HG02852 (cell line): Measurements from ENCODE around the gene ZACN.

Experiments used
- ATAC-seq: cut with Tn5 transposase; IDR thresholded peaks from one replicate; pipeline ENCODE4 v1.9.1; 2021; ENCODE audit warnings: mild to moderate bottlenecking, moderate library complexity; ENCODE audit not compliant: unreplicated experiment

The ZACN gene

DNA sequence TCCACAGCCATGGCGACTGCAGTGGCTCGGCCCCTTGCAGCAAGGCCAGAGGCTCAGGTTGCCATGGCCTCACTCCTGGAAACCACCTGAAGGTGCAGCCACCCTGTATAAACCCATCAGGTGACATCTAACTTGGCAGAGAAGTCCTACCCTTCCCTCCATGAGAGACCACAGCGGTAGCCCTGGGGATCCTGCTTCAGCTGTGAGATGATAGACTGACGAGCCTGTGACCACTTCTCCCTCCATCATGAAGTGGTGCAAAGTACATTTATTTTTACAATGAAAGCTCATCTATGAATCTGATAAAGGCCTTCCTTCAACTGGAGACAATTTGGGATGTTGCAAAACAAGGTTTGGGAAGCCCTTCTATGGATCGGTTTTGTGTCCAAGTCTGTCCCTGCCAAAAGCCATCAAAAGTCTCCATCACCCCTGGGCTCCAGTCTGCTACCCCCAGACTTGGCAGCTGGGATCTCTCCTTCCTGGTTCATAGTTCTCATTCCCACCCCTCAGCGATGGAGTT lies 1.8 kb downstream of the ZACN start:
- ATAC-seq = no peak

DNA sequence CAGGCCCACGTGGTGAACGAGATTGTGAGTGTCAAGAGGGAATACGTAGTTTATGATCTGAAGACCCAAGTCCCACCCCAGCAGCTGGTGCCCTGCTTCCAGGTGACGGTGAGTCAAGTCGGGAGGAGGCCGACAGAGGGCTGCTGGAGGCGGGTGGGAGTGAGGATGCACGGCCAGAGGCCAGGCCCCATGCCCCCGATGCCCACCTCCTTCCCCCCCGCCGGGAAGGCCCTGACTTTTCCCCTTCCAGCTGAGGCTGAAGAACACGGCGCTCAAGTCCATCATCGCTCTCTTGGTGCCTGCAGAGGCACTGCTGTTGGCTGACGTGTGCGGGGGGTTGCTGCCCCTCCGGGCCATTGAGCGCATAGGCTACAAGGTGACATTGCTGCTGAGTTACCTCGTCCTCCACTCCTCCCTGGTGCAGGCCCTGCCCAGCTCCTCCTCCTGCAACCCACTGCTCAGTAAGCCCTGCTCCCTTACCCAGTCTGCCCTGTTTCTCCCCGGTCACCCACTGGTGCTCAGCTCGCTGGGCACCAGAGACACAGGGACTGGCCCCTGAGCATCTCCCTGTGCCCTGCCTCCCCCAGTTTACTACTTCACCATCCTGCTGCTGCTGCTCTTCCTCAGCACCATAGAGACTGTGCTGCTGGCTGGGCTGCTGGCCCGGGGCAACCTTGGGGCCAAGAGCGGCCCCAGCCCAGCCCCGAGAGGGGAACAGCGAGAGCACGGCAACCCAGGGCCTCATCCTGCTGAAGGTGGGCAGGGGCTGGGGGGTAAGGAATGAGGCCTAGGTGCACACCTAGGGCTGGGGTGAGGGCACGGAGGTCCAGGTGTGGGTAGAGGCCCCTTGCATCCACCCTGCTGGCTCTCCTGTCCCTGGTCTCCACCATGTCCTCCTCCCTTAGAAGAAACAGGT lies 2.6 kb downstream of the ZACN start:
- ATAC-seq = no peak

GRCh38 chr17:76082326-76083251 lies 3.6 kb downstream of the ZACN start:
- no peak for ATAC-seq

DNA sequence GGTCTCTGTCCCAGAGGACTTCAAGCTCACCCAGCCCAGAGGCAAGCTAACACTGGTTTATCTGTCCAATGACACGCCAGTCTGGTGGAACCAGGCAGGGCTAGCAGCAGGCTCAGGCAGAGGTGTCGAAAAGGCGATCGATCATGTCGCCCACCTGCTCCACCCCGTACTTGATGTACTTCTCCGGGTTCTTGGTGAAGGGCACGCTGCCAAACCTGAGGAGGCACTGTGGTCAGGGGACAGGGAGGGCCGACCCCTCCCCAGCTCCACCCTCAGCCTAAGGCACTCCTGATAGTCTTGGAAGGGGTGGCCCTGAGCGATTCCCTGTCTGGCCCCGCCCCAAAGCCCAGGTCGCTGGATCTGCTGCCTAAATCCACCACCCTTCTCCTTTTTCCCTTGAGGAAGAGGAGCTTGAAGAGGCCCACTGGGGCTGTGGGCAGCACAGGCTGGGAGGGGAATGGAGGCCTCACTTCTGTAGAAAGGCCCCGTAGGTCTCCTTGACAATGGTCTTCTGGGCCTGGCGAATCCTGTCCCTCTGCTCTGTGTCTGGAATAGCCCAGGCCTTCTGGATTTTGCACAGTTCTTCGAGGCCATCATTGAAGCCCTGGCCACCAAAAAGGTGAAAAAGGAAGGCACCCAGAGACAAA lies 4.7 kb downstream of the ZACN start:
- no peak for ATAC-seq

DNA sequence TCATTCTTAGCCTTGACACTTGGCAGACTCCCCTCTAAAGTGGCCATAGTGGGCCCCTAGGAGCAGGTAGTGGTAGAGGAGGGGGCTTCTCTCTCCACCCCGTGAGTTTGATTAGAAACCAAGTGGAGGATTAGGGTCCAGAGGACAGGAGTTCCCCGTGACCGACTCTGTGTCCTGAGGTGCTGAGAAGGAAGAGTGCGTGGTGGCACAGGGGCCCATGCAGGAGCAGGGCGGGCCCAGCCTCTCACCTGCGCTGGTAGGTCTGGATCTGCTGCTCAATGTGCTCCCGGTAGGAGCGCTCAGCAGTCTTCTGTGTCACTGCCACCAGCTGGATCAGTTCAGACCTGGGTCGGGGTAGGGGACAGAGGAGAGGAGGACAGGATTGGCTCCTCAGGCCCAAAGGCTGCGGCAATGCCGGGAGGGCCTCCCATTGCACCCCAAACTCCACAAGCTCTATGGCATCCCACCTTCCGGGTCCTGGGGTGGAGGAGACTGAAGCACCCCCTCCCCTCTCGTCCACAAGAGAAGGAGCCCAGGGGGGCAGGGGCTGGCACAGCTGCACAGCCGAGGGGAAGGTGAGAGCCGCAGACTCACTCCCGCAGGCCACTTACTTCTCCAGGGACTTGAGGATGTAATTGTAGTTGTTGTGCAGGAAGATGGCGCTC lies 6.2 kb downstream of the ZACN start:
- no peak for ATAC-seq

DNA sequence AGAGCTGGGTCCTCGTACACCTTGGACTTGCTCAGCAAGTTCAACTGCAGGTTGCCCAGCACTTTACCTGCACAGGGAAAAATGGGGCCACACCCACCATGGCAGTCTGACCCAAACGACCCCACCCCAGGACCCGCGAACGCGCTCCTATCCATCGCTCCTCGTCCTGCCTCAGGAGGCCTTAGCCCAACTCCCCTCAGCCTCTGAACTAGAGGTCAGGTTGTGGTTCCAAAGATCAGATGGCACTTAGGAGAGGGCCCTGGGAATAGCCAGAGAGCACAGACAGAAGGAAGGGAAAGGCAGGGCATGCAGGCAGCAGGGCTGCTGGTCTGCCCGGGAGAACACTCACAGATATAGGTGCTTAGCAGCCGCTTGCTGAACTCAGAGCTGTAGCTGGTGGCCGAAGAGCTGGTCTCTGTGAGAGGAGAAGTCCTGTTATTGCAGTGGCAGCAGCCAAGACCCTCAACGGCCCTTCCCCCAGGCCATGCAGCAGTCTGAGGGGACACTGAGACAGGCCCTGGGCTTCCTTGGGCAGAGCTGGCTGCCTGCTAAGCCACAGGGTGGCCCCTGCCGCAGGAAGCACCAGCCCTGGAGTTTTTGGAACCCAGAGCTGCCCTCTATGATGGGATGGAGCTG lies 6.9 kb downstream of the ZACN start:
- ATAC-seq = no peak

DNA sequence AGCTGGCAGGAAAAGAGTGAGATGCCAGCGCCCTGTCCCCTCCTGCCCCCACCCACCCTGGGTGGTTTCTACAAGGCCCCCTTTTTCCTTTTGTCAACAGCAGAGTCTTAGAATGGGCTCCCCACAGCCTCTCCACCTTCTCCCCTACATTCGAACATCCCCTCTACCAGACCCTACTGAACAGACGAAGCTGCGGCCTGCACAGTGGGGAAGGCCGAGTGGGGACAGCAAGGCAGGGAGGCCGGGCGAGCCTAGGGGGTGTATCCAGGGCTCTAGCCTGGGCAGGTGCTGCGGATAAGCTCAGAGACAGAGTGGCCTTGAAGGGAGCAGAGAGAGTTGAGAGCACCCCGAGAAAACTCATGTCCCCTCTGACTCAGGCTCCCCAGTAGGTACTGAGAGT lies 7.4 kb downstream of the ZACN start:
- ATAC-seq = no peak

DNA sequence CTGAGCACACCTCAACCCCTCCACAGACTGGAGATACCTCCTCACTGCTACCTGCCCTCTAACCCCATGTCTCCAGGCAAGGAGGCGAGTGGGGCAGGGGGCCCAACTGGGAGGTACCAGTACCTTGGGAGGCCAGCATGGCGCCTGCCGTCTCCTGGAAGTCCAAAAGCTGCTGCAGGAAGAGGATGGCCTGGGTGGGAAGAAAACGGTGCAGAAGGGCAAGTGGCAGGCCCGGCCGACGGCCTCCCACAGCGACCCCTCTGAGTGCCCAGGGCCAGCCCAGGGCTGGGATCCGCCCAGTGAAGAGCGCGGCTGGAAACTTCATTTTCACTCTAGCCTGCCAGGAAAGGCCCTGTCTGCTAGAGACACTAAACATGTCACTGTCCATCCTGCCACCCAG lies 8.5 kb downstream of the ZACN start:
- no peak for ATAC-seq

DNA sequence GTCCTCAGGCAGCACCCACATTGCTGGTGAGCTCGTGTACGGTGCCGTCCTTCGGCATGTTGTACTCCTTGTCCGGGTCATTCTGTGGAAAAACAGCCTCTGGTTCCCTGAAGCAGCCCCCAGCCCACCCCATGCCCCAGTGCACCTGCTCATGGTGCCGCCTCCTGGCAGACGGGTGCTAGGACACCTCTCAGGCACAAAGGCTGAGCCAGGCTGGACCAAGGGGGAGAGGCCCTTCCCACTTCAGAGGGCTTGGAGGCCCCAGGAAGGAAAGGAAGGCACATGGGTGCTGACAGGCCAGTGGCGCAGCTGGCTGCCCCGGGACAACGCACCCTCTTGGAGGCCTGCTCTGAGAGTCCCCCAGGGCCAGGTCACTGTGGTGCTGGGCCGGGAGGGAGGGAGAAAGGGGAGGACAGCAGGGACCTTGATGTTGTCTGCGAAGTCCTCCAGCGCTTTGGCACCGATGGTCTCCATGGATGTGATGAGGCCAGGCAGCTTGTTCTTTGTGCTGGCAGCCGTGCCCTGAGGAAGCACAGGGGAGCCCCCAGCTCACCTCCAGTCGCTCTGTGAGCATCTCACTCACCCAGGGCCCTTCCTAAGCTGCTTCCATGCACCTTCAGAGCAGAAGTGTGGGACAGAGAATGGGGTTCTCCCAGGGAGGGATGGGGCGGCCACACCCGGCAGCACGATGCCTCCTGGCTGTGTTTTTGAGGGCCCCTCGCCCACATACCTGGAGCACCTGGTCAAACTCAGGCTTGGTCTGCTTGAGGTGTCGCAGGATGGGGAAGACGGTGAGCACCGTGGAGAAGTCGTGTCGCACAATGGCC lies 9.3 kb downstream of the ZACN start:
- ATAC-seq = no peak

- no peak for ATAC-seq
Observed at GRCh38 chr17:76088868-76089576, 10.0 kb downstream of the ZACN start.

- no peak for ATAC-seq
Observed at GRCh38 chr17:76089680-76090516, 10.9 kb downstream of the ZACN start.

- no peak for ATAC-seq
Observed at GRCh38 chr17:76090517-76091129, 11.6 kb downstream of the ZACN start.

DNA sequence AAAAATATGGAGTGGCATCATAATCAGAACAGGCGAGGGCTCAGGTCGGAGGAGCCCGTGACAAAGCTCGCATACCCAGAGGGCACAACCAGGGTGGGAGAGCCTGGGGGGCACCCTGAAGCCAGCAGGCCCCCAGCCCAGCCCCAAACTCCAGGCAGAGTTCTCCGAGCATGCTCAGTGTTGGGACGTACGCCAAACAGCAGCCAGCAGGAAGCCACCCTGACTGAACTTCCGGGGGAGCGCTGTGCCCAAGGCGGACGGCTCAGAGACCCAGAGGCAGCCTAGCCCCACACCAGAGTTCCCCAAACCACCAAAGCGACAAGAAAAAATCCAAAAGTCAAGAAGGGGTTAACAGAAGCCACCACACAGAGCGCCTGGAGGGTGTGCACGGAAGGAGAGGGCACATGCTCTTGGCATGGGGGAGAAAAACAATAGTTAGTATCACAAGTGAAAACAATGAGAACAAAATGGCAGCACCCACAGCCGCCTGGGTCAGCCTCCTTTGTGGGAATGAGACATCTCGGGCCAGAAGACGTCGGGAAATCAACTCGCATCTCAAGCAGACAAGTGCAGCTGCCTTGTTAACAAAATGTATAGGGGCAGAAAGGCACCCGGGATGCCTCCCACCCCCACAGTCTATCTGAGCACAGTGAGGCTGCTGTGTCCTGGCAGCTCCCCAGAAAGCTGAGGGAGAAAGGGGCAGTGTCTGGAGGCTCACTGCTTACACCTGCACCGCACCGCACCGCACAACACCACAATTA lies 12.7 kb downstream of the ZACN start:
- no peak for ATAC-seq

- no peak for ATAC-seq
Observed at GRCh38 chr17:76092526-76093413, 13.8 kb downstream of the ZACN start.

GRCh38 chr17:76094046-76094445 lies 15.1 kb downstream of the ZACN start:
- ATAC-seq = no peak

DNA sequence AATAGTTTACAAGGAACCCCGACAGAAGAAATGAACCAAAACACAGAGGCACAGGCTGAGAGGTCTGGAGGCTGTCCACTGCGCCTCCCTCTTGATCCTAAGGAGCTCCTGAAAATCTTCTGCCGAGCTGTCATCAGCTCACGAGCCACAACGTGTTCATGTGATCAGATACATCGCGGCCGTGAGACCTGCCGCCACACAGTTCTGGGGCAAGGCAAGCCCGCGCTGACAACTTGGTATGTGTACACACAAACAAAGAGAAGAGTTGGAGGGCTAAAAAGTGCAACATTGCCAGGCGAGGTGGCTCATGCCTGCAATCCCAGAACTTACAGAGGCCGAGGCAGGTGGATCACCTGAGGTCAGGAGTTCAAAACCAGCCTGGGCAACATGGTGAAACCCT lies 17.0 kb downstream of the ZACN start:
- ATAC-seq = no peak
